Natural killer cell (primary cell): ENCODE data around the gene TAF3. TPM values are rescaled to one million over a fixed set of nuclear protein-coding genes. Genes with fewer than 3 reads are reported as not detected.

Experiments used
- ATAC-seq, 3 donors: fragments of 150-1000 bp in 2 of 3; fragments of 200-7000 bp in 1 of 3; cut with Tn5 transposase; 1 replicate in 1 of 3; 2 replicates in 2 of 3; pipeline ENCODE4 v1.10.0; 2021; ENCODE audit warnings: mild to moderate bottlenecking in 2 of 3, moderate library complexity in 2 of 3
- DNase-seq, 2 donors: peaks; one replicate each; pipeline versions ENCODE4 v3.0.0 to v3.0.0-alpha.2; 2013 to 2021; ENCODE audit warnings: mixed read lengths in 1 of 2
- H3K27ac ChIP-seq: one replicate; pipeline ENCODE4 v1.5.1; 2013; ENCODE audit warnings: mild to moderate bottlenecking, low read length
- H3K27me3 ChIP-seq: one replicate; pipeline ENCODE4 v1.6.1; 2013; ENCODE audit warnings: low read length; ENCODE audit not compliant: control insufficient read depth, insufficient read depth
- H3K36me3 ChIP-seq: one replicate; pipeline ENCODE4 v1.6.1; 2013; ENCODE audit warnings: low read length; ENCODE audit not compliant: control insufficient read depth, insufficient read depth
- H3K4me1 ChIP-seq: one replicate; pipeline ENCODE4 v1.6.1; 2013; ENCODE audit warnings: low read length; ENCODE audit not compliant: control insufficient read depth, insufficient read depth
- H3K4me3 ChIP-seq: one replicate; pipeline ENCODE4 v1.5.1; 2013; ENCODE audit warnings: low read length
- H3K9me3 ChIP-seq: one replicate; pipeline ENCODE4 v1.6.1; 2013; ENCODE audit warnings: low read length; ENCODE audit not compliant: control insufficient read depth, insufficient read depth
- H3K27ac Mint-ChIP-seq, 2 donors: one replicate each; pipeline ENCODE4 v1.8.0; 2022; ENCODE audit warnings: mild to moderate bottlenecking in 2 of 2, mixed read lengths in 2 of 2, moderate library complexity in 1 of 2
- H3K27me3 Mint-ChIP-seq, 2 donors: one replicate each; pipeline ENCODE4 v1.8.0; 2022; ENCODE audit warnings: low read depth in 2 of 2, mixed read lengths in 2 of 2
- H3K36me3 Mint-ChIP-seq: one replicate; pipeline ENCODE4 v1.8.0; 2022; ENCODE audit warnings: mixed read lengths
- H3K4me1 Mint-ChIP-seq, 2 donors: one replicate each; pipeline ENCODE4 v1.8.0; 2022; ENCODE audit warnings: mixed read lengths in 2 of 2
- H3K4me3 Mint-ChIP-seq: one replicate; pipeline ENCODE4 v1.8.0; 2022; ENCODE audit warnings: mild to moderate bottlenecking, moderate library complexity, mixed read lengths
- H3K9me3 Mint-ChIP-seq, 2 donors: one replicate each; pipeline ENCODE4 v1.8.0; 2022; ENCODE audit warnings: mixed read lengths in 2 of 2
- WGBS: methylation state at CpG from one replicate; pipeline ENCODE4 v1.1.7; 2013; ENCODE audit warnings: missing lambda C conversion rate; ENCODE audit not compliant: insufficient coverage; 5-methylcytosine and 5-hydroxymethylcytosine counted together
- intact Hi-C: fragments of 100-400 bp; cut with micrococcal nuclease; formaldehyde crosslinking; loops from one replicate; pipeline ENCODE4 v1.14.2; 2022
- total RNA-seq, 4 donors: library from RNA; stranded (reverse); fragments of 120-200 nt in 1 of 4; gene quantifications; one replicate each; pipeline versions ENCODE4 v1.2.3 to v1.2.4, GENCODE V29; 2013 to 2022
- TF ChIP-seq, protein P1 (sequence below): fragments of 200-600 bp; IDR thresholded peaks from one replicate; pipeline ENCODE4 v1.8.0; 2022; ENCODE audit warnings: antibody characterized with exemption

Gene TAF3
- total RNA-seq, 3 donors from 2014 or later (not counting 1 experiment from before 2014, with no cell fraction given) = 14.5 to 17.0 (median 15.6) TPM

DNA sequence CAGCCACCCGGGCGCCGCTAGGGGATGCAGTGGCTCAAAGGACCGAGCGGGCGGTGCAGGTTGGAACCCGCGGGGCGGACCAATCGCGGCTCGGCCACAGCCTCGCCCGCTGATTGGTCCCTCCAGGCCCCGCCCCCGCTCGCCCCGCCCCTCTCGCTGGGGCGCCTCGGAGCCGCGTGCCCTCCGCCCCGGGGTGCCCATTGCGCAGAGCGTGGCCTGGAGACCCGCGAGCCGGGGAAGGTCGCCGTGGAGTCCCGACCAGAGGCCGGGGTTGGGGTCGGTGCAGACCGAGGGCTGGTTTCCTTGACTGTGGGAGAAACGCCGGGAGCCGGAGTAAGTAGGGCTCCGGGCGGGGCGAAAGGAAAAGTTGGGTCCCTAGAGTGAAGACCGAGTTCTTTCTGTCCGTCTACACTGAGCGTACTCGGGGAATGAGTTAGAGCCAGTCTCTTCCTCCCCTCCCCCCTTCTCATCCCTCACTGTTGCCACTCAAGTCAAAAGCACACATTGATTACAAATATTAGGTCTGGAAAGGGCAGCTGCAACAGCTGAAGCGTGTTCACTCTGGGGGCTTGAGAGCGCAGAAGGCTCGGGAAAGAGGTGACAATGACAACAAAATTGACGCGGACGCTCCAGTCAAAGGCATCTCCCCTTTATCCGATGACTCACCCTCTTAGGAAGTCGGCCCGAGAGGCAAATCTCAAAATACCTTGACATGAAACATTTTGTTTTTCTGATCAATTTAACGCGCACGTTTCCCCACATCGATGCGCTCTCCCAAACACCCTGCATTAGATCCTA, 235.3 kb downstream of the TAF3 start:
- no peaks in the 10 kb centered on the region for H3K9me3 ChIP-seq
- Mint-ChIP-seq H3K27ac (peak overlapping the region; percentile 86 to 98), H3K4me1 (peaks cover 52 to 69% of the 10 kb centered on the region in 2 donors), H3K4me3 (peak overlapping the region; percentile 95), H3K36me3 (no peaks in the 10 kb centered on the region), H3K9me3 (no peaks in the 10 kb centered on the region), H3K27me3 (peaks cover 22 to 33% of the 10 kb centered on the region in 2 donors)
- ATAC-seq (peak; percentile 69 to 84 (median 74)), DNase-seq (peak; percentile 93 to 95)
- TF ChIP-seq, protein P1, sequence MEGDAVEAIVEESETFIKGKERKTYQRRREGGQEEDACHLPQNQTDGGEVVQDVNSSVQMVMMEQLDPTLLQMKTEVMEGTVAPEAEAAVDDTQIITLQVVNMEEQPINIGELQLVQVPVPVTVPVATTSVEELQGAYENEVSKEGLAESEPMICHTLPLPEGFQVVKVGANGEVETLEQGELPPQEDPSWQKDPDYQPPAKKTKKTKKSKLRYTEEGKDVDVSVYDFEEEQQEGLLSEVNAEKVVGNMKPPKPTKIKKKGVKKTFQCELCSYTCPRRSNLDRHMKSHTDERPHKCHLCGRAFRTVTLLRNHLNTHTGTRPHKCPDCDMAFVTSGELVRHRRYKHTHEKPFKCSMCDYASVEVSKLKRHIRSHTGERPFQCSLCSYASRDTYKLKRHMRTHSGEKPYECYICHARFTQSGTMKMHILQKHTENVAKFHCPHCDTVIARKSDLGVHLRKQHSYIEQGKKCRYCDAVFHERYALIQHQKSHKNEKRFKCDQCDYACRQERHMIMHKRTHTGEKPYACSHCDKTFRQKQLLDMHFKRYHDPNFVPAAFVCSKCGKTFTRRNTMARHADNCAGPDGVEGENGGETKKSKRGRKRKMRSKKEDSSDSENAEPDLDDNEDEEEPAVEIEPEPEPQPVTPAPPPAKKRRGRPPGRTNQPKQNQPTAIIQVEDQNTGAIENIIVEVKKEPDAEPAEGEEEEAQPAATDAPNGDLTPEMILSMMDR = peak; percentile 16
- H3K36me3 ChIP-seq = peaks cover 4% of the 10 kb centered on the region
- H3K27me3 ChIP-seq = peaks cover 36% of the 10 kb centered on the region
- H3K27ac ChIP-seq = peak overlapping the region; percentile 73
- intact Hi-C loops = loop anchor here (1.0 to 5.0 kb wide), 5 partner anchors 15 to 1154 kb away; no protein-coding TSS in a partner anchor
- peak overlapping the region; percentile 63 for H3K4me3 ChIP-seq
- H3K4me1 ChIP-seq = peaks cover 68% of the 10 kb centered on the region
- WGBS = 2% methylated on average over 60 of the region's 60 CpGs

DNA sequence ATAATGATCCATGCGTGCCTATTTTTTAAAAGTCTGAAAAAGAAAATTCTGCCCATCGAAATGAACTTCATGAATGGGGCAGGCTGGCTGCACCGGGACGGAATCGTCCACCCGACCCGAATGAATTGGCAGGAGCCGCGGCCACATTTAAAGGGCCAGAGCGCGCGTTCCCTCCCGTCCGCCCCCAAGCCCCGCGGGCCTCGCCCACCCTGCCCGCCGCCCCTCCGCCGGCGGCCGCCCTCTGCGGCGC, 235.9 kb downstream of the TAF3 start:
- peaks cover 16 to 28% of the 10 kb centered on the region in 2 donors for H3K27me3 Mint-ChIP-seq
- TF ChIP-seq, protein P1 = no peak
- H3K4me1 Mint-ChIP-seq = peaks cover 52 to 69% of the 10 kb centered on the region in 2 donors

DNA sequence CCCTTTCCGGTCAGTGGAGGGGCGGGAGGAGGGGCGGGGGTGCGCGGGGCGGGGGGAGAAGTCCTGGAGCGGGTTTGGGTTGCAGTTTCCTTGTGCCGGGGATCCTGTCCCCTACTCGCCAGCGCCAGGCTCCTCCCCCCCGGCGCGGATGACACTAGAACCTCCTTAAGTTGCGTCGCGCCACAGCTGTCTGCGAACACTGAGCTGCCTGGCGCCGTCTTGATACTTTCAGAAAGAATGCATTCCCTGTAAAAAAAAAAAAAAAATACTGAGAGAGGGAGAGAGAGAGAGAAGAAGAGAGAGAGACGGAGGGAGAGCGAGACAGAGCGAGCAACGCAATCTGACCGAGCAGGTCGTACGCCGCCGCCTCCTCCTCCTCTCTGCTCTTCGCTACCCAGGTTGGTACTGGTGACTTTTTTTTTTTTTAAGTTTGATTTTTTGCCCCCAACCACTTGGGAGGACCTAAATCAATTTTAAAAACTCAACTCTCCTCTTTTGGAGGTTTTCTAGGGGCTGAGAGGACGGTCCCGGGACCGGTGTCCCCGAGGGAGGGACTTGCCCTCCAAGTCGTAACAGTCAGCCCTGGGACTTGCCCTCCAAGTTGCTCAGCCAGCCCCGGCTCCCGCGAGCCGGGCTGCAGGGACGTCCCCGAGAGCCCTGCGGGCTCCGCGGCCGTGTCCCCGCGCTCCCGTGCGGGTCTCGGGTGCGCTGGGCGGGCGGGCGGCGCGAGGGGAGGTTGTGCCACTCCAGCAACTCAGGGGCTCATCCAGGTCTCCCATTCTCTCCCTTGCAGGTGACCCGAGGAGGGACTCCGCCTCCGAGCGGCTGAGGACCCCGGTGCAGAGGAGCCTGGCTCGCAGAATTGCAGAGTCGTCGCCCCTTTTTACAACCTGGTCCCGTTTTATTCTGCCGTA, 236.4 kb downstream of the TAF3 start, which contains the start of gene GATA3:
GATA3 (plus strand) TSS at position 195 of the 914 bp plus-strand sequence. CDS start 968 bp downstream, outside the sequence.
- peaks cover 57 to 73% of the 10 kb centered on the region in 2 donors for H3K4me1 Mint-ChIP-seq
- peaks cover 16 to 26% of the 10 kb centered on the region in 2 donors for H3K27me3 Mint-ChIP-seq
- H3K27me3 ChIP-seq = peaks cover 27% of the 10 kb centered on the region
- peak within 1 kb of the TSS; percentile 94 for H3K4me3 ChIP-seq
- intact Hi-C loops = loop anchor here (1.0 to 5.0 kb wide), 4 partner anchors 278 to 1153 kb away; no protein-coding TSS in a partner anchor
- no peaks in the 10 kb centered on the region for H3K9me3 Mint-ChIP-seq
- TF ChIP-seq, protein P1 = no peak
- H3K36me3 Mint-ChIP-seq = no peaks in the 10 kb centered on the region
- peak within 1 kb of the TSS; percentile 99 for H3K4me3 Mint-ChIP-seq
- H3K36me3 ChIP-seq = peaks cover 12% of the 10 kb centered on the region
- H3K4me1 ChIP-seq = peaks cover 68% of the 10 kb centered on the region
- no peaks in the 10 kb centered on the region for H3K9me3 ChIP-seq
- DNase-seq (peak; percentile 75 to 93), ATAC-seq (peak; percentile 57 to 79 (median 65))
- H3K27ac ChIP-seq = peak within 1 kb of the TSS; percentile 94
- WGBS = under 1% methylated on average over 62 of the region's 65 CpGs
- peak within 1 kb of the TSS; percentile 86 to 98 for H3K27ac Mint-ChIP-seq

More for the DNA sequence above, 235.9 kb downstream of the TAF3 start:
- no peaks in the 10 kb centered on the region for H3K9me3 ChIP-seq
- H3K4me3 ChIP-seq = peak overlapping the region; percentile 63
- peaks cover 9% of the 10 kb centered on the region for H3K36me3 ChIP-seq
- H3K9me3 Mint-ChIP-seq = no peaks in the 10 kb centered on the region
- no peaks in the 10 kb centered on the region for H3K36me3 Mint-ChIP-seq
- peak in 1 of 3 donors; percentile 8 for ATAC-seq
- peak overlapping the region; percentile 95 for H3K4me3 Mint-ChIP-seq
- H3K27ac ChIP-seq = peak overlapping the region; percentile 73
- intact Hi-C loops = loop anchor here (1.0 to 5.0 kb wide), 4 partner anchors 278 to 1153 kb away; no protein-coding TSS in a partner anchor
- no peak for DNase-seq
- peaks cover 32% of the 10 kb centered on the region for H3K27me3 ChIP-seq
- H3K4me1 ChIP-seq = peaks cover 68% of the 10 kb centered on the region
- H3K27ac Mint-ChIP-seq = peak overlapping the region; percentile 86 to 98
- under 1% methylated on average over 25 of the region's 25 CpGs for WGBS
